GM19468 (cell line): ENCODE data around the gene BPNT1.
"Not testable (repeated sequence)": the region's sequence is repeated elsewhere in the genome, so short reads cannot be mapped to it uniquely, and the experiment has no call there.

ENCODE experiments used
- ATAC-seq: cut with Tn5 transposase; IDR thresholded peaks from one replicate; pipeline ENCODE4 v1.9.1; 2021; ENCODE audit warnings: mild to moderate bottlenecking, moderate library complexity, moderate number of reproducible peaks; ENCODE audit not compliant: unreplicated experiment; ENCODE audit errors: extremely low read depth

BPNT1 gene

GRCh38 chr1:220086261-220086686 lies 3.3 kb downstream of the BPNT1 start:
- peak; percentile 21 for ATAC-seq

GRCh38 chr1:220084460-220084859 lies 5.1 kb downstream of the BPNT1 start:
- ATAC-seq = no peak

- no peak for ATAC-seq
Measured at GRCh38 chr1:220077887-220078286, 11.7 kb downstream of the BPNT1 start.

GRCh38 chr1:220076861-220077762 lies 12.5 kb downstream of the BPNT1 start:
- no peak for ATAC-seq

- ATAC-seq = no peak
Measured at GRCh38 chr1:220067269-220068204, 22.1 kb downstream of the BPNT1 start.

- no peak for ATAC-seq
Measured at GRCh38 chr1:220062629-220063028, 27.0 kb downstream of the BPNT1 start.

- ATAC-seq = no peak
Measured at GRCh38 chr1:220060876-220061275, 28.7 kb downstream of the BPNT1 start.

GRCh38 chr1:220056374-220056773 lies 33.2 kb downstream of the BPNT1 start:
- ATAC-seq = no peak

- ATAC-seq = peak; percentile 99
Measured at GRCh38 chr1:220046052-220046930, 43.3 kb downstream of the BPNT1 start, which contains the start of gene EPRS1. Gene EPRS1, minus strand, starts transcription at chr1:220046505. Its CDS starts 117 bp downstream, at chr1:220046388.

GRCh38 chr1:220045356-220046051 lies 44.1 kb downstream of the BPNT1 start:
- ATAC-seq = no peak

- no peak for ATAC-seq
Measured at GRCh38 chr1:220044678-220045355, 44.8 kb downstream of the BPNT1 start.

- no peak for ATAC-seq
Measured at GRCh38 chr1:220043646-220044045, 45.9 kb downstream of the BPNT1 start.

GRCh38 chr1:220040028-220040596 lies 49.5 kb downstream of the BPNT1 start:
- no peak for ATAC-seq

- no peak for ATAC-seq
Measured at GRCh38 chr1:220038640-220039039, 50.9 kb downstream of the BPNT1 start.

- not testable (repeated sequence) for ATAC-seq
Measured at GRCh38 chr1:220037810-220038209, 51.8 kb downstream of the BPNT1 start.

GRCh38 chr1:220032911-220033310 lies 56.7 kb downstream of the BPNT1 start:
- ATAC-seq = no peak

GRCh38 chr1:220031287-220031686 lies 58.3 kb downstream of the BPNT1 start:
- no peak for ATAC-seq

GRCh38 chr1:220028346-220028895 lies 61.2 kb downstream of the BPNT1 start:
- ATAC-seq = no peak
